Measurements from ENCODE around the gene EXOC4. TPM values are rescaled to one million over a fixed set of nuclear protein-coding genes. Genes with fewer than 3 reads are reported as not detected.

EXOC4 gene
- total RNA-seq, 1 experiment from 2014 or later = 75.8 TPM

- Histone ChIP-seq H3K23ac (ENCODE audit: insufficient read length, low read depth, low read length) (no peak overlapping the region), H3K27ac (ENCODE audit: insufficient read length, low read depth, low read length) (no peak overlapping the region), H3T11ph (ENCODE audit: low read length) (no peak overlapping the region), H2BK12ac (ENCODE audit: insufficient read length, low read depth, low read length) (no peak overlapping the region), H2BK120ac (ENCODE audit: low read depth, low read length, poor library complexity, severe bottlenecking) (no peak overlapping the region), H3K9ac (ENCODE audit: extremely low read depth, insufficient read length, low read length) (no peak overlapping the region), H3K4me1 (ENCODE audit: insufficient read depth, low read length) (no peaks in the 10 kb centered on the region), H4K20me1 (ENCODE audit: control insufficient read depth, insufficient read depth, insufficient read length) (no peaks in the 10 kb centered on the region), H3K18ac (ENCODE audit: insufficient read length, low read depth, low read length) (no peak overlapping the region), H3K9me3 (ENCODE audit: control insufficient read depth, low read depth, low read length) (no peaks in the 10 kb centered on the region), H2AFZ (ENCODE audit: low read length) (no peak overlapping the region), H2BK15ac (ENCODE audit: low read depth, low read length) (no peak overlapping the region), H3K23me2 (ENCODE audit: insufficient read length, low read depth, low read length, poor library complexity, severe bottlenecking) (no peaks in the 10 kb centered on the region), H3K14ac (ENCODE audit: insufficient read depth, low read length) (no peak overlapping the region), H3K4ac (ENCODE audit: low read depth, low read length) (no peak overlapping the region), H3K27me3 (ENCODE audit: insufficient read depth, low read length) (no peaks in the 10 kb centered on the region), H2BK20ac (ENCODE audit: low read depth, low read length, poor library complexity, severe bottlenecking) (no peak overlapping the region), H3K56ac (ENCODE audit: insufficient read length, low read depth, low read length) (no peak overlapping the region), H2BK5ac (ENCODE audit: insufficient read length, low read length) (no peak overlapping the region), H3K4me2 (ENCODE audit: insufficient read depth, insufficient read length, low read length) (no peak overlapping the region), H4K91ac (ENCODE audit: insufficient read length, low read depth, low read length) (no peak overlapping the region), H3K79me2 (ENCODE audit: insufficient read depth, low read length) (no peaks in the 10 kb centered on the region), H3K79me1 (ENCODE audit: insufficient read depth, low read depth, low read length, poor library complexity, severe bottlenecking) (no peaks in the 10 kb centered on the region), H4K5ac (ENCODE audit: insufficient read length, low read depth, low read length) (no peak overlapping the region), H2AK5ac (ENCODE audit: insufficient read length, low read length) (no peak overlapping the region), H4K8ac (replicated peaks; ENCODE audit: insufficient read length, low read depth, low read length) (no peak overlapping the region)
- H3K4me3 Mint-ChIP-seq = no peak overlapping the region
- H3K27ac Mint-ChIP-seq = no peak overlapping the region
- no peaks in the 10 kb centered on the region for H3K27me3 Mint-ChIP-seq (ENCODE audit: low read depth)
- no peak for DNase-seq
- H3K36me3 Mint-ChIP-seq (ENCODE audit: insufficient read depth in 1 of 3, low read depth in 3 of 3) = peaks cover 2 to 12% (median 12%) of the 10 kb centered on the region in 3 experiments; a peak in 5 of 7 replicates
- TF ChIP-seq, protein P1, sequence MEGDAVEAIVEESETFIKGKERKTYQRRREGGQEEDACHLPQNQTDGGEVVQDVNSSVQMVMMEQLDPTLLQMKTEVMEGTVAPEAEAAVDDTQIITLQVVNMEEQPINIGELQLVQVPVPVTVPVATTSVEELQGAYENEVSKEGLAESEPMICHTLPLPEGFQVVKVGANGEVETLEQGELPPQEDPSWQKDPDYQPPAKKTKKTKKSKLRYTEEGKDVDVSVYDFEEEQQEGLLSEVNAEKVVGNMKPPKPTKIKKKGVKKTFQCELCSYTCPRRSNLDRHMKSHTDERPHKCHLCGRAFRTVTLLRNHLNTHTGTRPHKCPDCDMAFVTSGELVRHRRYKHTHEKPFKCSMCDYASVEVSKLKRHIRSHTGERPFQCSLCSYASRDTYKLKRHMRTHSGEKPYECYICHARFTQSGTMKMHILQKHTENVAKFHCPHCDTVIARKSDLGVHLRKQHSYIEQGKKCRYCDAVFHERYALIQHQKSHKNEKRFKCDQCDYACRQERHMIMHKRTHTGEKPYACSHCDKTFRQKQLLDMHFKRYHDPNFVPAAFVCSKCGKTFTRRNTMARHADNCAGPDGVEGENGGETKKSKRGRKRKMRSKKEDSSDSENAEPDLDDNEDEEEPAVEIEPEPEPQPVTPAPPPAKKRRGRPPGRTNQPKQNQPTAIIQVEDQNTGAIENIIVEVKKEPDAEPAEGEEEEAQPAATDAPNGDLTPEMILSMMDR (conservative IDR thresholded peaks at IDR 0.05) = no peak
- no CpG with 5 or more reads among the region's 2 CpGs for WGBS (ENCODE audit: extremely low coverage, insufficient read length, low lambda C conversion rate)
- H3K9me3 Mint-ChIP-seq = peaks cover 0 to 7% of the 10 kb centered on the region in 2 experiments; a peak in 3 of 5 replicates
- peaks cover 9 to 14% of the 10 kb centered on the region in 2 experiments for H3K4me1 Mint-ChIP-seq
Observed at GRCh38 chr7:133518718-133519117, 265.8 kb downstream of the EXOC4 start.
